VCaP (cell line): ENCODE results near the gene ECPAS.

ENCODE experiments used
- H3K27ac ChIP-seq: fragments of 450-650 bp; 2 replicates; pipeline ENCODE4 v1.5.1; 2017
- TF ChIP-seq, protein P1 (sequence below): fragments of 450-650 bp; conservative IDR thresholded peaks from 2 replicates; pipeline ENCODE4 v1.5.1; 2017; ENCODE audit warnings: mild to moderate bottlenecking, moderate library complexity

Gene ECPAS

DNA sequence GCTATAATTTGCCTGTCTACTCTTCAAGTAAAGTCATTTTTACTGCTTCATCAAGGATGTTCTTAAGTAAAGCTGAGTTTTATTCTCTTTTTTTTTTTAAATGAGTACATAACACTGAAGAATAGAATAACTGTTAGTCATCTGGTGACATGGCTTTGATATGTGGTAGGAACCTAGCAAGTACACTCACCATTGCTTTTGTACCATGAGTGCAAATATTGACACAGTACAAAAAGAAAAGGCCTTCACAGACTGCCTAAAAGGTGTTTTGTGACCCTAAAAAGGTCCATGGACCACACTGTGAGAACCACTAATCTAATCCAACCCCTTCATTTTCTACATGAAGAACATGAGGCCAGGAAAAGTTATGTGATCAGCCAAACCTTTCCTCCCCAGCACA, 55.0 kb downstream of the ECPAS start:
- no peak overlapping the region for H3K27ac ChIP-seq
- TF ChIP-seq, protein P1, sequence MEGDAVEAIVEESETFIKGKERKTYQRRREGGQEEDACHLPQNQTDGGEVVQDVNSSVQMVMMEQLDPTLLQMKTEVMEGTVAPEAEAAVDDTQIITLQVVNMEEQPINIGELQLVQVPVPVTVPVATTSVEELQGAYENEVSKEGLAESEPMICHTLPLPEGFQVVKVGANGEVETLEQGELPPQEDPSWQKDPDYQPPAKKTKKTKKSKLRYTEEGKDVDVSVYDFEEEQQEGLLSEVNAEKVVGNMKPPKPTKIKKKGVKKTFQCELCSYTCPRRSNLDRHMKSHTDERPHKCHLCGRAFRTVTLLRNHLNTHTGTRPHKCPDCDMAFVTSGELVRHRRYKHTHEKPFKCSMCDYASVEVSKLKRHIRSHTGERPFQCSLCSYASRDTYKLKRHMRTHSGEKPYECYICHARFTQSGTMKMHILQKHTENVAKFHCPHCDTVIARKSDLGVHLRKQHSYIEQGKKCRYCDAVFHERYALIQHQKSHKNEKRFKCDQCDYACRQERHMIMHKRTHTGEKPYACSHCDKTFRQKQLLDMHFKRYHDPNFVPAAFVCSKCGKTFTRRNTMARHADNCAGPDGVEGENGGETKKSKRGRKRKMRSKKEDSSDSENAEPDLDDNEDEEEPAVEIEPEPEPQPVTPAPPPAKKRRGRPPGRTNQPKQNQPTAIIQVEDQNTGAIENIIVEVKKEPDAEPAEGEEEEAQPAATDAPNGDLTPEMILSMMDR = no peak

DNA sequence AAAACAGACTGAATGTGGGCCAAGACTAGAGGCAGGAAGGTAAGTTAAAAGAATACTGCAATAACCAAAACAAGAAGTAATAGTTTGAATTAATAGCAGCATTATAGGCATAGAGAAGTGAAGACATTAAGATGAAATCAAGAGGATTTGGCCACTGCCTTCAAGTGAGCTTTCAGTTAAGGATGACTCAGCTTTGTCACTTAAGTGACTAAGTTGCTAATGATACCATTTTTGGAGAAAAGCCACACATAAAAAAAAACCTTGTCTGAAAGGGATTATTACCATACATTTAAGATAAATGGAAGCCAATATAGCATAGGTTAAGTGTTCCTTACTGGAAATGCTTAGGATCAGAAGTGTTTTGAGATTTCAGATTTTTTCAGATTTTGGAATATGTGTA, 57.0 kb downstream of the ECPAS start:
- TF ChIP-seq, protein P1 = no peak
- H3K27ac ChIP-seq = no peak overlapping the region

DNA sequence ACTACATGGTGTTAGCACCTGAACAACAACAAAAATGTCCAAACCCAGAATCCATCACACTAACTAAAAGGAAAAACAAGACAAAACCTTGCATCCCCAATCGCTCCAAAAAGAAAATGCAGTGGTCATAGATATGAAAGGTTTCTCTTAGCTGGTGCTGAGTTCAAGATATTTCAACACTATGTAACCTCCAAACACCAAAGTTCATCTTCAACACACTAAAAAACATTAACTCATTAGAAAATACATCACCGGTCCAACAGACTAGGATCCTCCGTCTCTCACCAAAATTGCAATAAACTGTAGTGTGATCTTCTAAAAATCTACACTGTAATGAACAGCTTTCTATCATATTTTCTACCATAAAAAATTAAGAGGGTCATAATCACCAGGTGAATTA, 60.8 kb downstream of the ECPAS start:
- no peak overlapping the region for H3K27ac ChIP-seq
- TF ChIP-seq, protein P1 = no peak

DNA sequence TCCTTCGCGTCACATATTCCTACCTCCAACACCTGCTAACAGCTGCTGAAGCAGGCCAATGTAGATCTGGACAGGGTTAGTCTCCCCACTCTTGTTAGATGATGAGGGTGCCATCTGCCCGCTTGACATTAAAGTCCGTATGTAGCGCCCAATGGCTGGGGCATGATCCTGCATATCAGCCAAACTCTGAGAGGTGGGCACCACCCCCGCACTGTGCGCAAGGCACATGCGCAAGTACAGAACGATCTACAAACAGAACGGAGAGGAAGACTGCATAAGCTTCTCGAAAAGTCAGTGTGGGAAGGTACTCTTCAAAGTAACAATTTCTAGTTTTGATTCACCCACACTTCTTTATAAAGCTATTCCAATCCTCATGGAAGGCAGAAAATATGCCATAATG, 69.8 kb downstream of the ECPAS start:
- TF ChIP-seq, protein P1 = no peak

DNA sequence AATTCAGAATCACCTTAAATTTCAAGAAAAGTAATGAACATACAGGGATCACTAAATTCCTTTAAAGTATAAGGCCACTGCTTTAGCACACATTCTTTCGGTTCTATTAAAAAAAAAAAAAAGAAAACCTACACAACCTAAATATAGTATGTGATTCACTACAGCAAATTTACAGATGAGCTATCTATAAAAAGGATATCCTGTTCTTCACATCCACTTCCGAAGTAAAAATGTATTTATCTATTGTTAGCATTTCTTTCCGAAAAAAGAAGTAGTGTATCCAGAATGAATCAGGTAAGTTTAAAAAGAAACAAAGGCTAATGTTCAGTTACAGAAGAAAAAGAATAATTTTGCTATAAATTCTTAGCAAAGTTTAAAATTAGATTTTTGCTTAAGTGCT, 70.2 kb downstream of the ECPAS start:
- TF ChIP-seq, protein P1 = no peak
- no peak overlapping the region for H3K27ac ChIP-seq

More for the DNA sequence above, 69.8 kb downstream of the ECPAS start:
- no peak overlapping the region for H3K27ac ChIP-seq

DNA sequence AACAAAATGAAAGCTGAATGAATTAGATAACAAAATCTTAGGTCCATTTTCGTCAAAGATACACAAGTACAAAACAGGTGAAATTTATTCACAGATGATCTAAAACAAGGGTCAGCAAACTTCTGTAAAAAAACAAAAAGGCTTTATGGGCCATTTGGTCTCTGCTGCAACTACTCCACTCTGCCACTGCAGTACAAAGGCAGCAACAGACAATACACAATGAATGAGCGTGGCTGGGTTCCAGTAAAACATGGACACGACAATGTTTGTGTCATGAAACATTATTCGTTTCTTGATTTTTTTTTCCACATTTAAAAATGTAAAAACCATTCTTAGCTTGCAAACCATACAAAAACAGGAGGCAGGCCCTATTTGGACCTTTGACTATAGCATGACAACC, 71.9 kb downstream of the ECPAS start:
- no peak overlapping the region for H3K27ac ChIP-seq
- TF ChIP-seq, protein P1 = peak; percentile 49

DNA sequence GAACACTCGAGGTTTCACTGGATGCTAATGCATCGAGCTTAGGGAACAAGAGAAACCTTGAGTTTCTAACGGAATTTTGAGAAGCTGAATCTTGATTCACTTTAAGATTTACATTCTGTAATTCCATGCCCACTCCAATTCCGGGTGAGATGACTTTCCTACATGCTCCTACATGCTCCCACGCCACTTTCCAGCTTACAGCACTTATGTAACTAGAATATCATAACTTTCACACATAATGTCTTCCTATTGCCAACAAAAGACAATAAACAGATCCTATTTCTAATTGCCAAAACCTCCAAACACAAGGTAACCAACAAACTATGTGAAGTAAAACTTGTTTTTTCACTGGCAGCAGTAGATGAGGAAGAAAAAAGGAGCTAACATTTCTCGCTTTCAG, 72.9 kb downstream of the ECPAS start:
- H3K27ac ChIP-seq = no peak overlapping the region
- TF ChIP-seq, protein P1 = no peak

DNA sequence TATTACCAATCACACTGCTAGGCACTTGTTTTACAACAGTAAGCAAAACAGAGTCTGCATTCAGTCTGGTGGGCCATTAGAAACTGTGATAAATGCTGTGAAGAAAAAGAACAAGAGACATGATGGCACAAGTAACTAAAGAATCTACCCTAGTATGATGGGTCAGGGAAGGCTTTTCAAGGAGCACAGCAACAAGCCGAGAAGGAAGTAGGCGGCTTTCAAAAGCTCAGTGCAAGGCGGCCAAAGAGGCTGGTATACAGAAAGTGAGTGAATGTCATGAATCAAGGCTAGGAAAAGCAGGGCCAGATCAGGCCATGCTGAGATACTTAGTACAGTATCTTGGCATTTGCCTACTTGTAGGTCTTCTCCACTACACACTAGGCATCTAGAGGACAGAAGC, 76.4 kb downstream of the ECPAS start:
- TF ChIP-seq, protein P1 = no peak

More for the DNA sequence above, 76.4 kb downstream of the ECPAS start:
- H3K27ac ChIP-seq = no peak overlapping the region
